Caco-2 (cell line): ENCODE data around the gene UBQLN4. TPM values are rescaled to one million over a fixed set of nuclear protein-coding genes. Genes with fewer than 3 reads are reported as not detected.
A peak's percentile ranks its signal among the peaks of the same experiment; 100 is the strongest.

Experiments used
- BruUV-seq: library from RNA; stranded (reverse); fragments of 400-500 nt; replicated peaks from 2 replicates; lab custom pipeline; 2021; lab: Mats Ljungman, UMichigan
- CTCF ChIA-PET: fragments of 300-600 bp; sonication (Branson Sonifier 250); formaldehyde crosslinking; loops from one replicate; lab custom pipeline; 2022; ENCODE audit warnings: antibody characterized with exemption; lab: Charles Lee
- POLR2A ChIA-PET: fragments of 300-600 bp; sonication (Branson Sonifier 250); formaldehyde crosslinking; loops from one replicate; lab custom pipeline; 2022; ENCODE audit warnings: antibody characterized with exemption; lab: Charles Lee
- DNase-seq, 2 experiments: peaks; one replicate each; pipeline versions ENCODE4 v3.0.0 to v3.0.0-alpha.2; 2020 to 2022
- H3K27me3 ChIP-seq: replicated peaks from 2 replicates; pipeline ENCODE4 v1.6.0; 2011; ENCODE audit warnings: low read length; ENCODE audit not compliant: control insufficient read depth, insufficient read depth
- H3K36me3 ChIP-seq: 2 replicates; pipeline ENCODE4 v1.5.1; 2011; ENCODE audit warnings: low read length; ENCODE audit not compliant: control insufficient read depth, insufficient read depth
- H3K4me1 ChIP-seq: fragments of 250-450 bp; sonication (Bioruptor Pico); 2 replicates; pipeline ENCODE4 v1.5.1; 2020; ENCODE audit warnings: mild to moderate bottlenecking
- H3K4me3 ChIP-seq: 2 replicates; pipeline ENCODE4 v1.5.1; 2011; ENCODE audit warnings: low read depth, mild to moderate bottlenecking, control low read depth, low read length
- H3K9me3 ChIP-seq: fragments of 250-450 bp; sonication (Bioruptor Pico); 2 replicates; pipeline ENCODE4 v1.5.1; 2020; ENCODE audit warnings: mild to moderate bottlenecking, moderate library complexity
- H3K27ac Mint-ChIP-seq: one replicate; pipeline ENCODE4 v1.8.0; 2022; ENCODE audit warnings: mixed read lengths; ENCODE audit not compliant: unreplicated experiment
- H3K27me3 Mint-ChIP-seq: one replicate; pipeline ENCODE4 v1.8.0; 2022; ENCODE audit warnings: mixed read lengths; ENCODE audit not compliant: insufficient read depth, unreplicated experiment
- H3K36me3 Mint-ChIP-seq: one replicate; pipeline ENCODE4 v1.8.0; 2022; ENCODE audit warnings: mild to moderate bottlenecking, mixed read lengths; ENCODE audit not compliant: insufficient read depth, unreplicated experiment
- H3K4me1 Mint-ChIP-seq: one replicate; pipeline ENCODE4 v1.8.0; 2022; ENCODE audit warnings: low read depth, mixed read lengths; ENCODE audit not compliant: unreplicated experiment
- H3K4me3 Mint-ChIP-seq: one replicate; pipeline ENCODE4 v1.8.0; 2022; ENCODE audit warnings: mild to moderate bottlenecking, moderate library complexity, mixed read lengths; ENCODE audit not compliant: unreplicated experiment
- H3K9me3 Mint-ChIP-seq: one replicate; pipeline ENCODE4 v1.8.0; 2022; ENCODE audit warnings: mixed read lengths; ENCODE audit not compliant: unreplicated experiment
- CTCF ChIP-seq, 2 experiments: fragments of 200-600 bp in 1 of 2; IDR thresholded peaks; 1 replicate in 1 of 2; 2 replicates in 1 of 2; pipeline versions ENCODE4 v1.5.1 to v1.8.0; 2011 to 2022; ENCODE audit warnings: antibody characterized with exemption in 1 of 2, control low read depth in 1 of 2, inconsistent platforms in 1 of 2, low read depth in 1 of 2, low read length in 1 of 2, mild to moderate bottlenecking in 1 of 2, moderate library complexity in 1 of 2; ENCODE audit not compliant: insufficient read depth in 1 of 2, severe bottlenecking in 1 of 2, unreplicated experiment in 1 of 2
- intact Hi-C: fragments of 100-400 bp; cut with micrococcal nuclease; formaldehyde crosslinking; loops from one replicate; pipeline ENCODE4 v1.10.0; 2022; ENCODE audit not compliant: unreplicated experiment
- total RNA-seq: library from RNA; stranded (reverse); gene quantifications from 2 replicates; pipeline ENCODE4 v1.2.3, GENCODE V29; 2022

The UBQLN4 gene
- total RNA-seq, 1 experiment from 2014 or later: 60.9 TPM

- no peak for TF ChIP-seq CTCF (IDR thresholded peaks at IDR 0.05; ENCODE audit: insufficient read depth in 1 of 2, low read depth in 1 of 2, low read length in 1 of 2, severe bottlenecking in 1 of 2, unreplicated experiment in 1 of 2)
- Histone ChIP-seq H3K9me3 (no peaks in the 10 kb centered on the region), H3K27me3 (no peaks in the 10 kb centered on the region), H3K4me1 (no peaks in the 10 kb centered on the region), H3K4me3 (no peak overlapping the region), H3K36me3 (peaks cover 3% of the 10 kb centered on the region; the same call in 1 of the 2 replicates)
- CTCF ChIA-PET: interaction anchor here (0.5 to 0.6 kb wide), 4 partner anchors 44 to 322 kb away, joined by 3 to 4 read pairs (median 4); partner anchors contain the start of gene ARHGEF2
- Mint-ChIP-seq H3K36me3 (peaks cover 59% of the 10 kb centered on the region), H3K4me3 (no peak overlapping the region), H3K27me3 (no peaks in the 10 kb centered on the region), H3K4me1 (peaks cover 8% of the 10 kb centered on the region), H3K27ac (no peak overlapping the region), H3K9me3 (no peaks in the 10 kb centered on the region)
- POLR2A ChIA-PET: no interaction called here
- intact Hi-C loops: no loop called here
- BruUV-seq: TSS peak; percentile 2
- DNase-seq: no peak
Observed at GRCh38 chr1:156063997-156064285, 10.3 kb upstream of the UBQLN4 start.

- Mint-ChIP-seq H3K4me3 (peak overlapping the region; percentile 94), H3K27me3 (no peaks in the 10 kb centered on the region), H3K4me1 (peaks cover 8% of the 10 kb centered on the region), H3K9me3 (no peaks in the 10 kb centered on the region), H3K36me3 (peaks cover 41% of the 10 kb centered on the region), H3K27ac (peak overlapping the region; percentile 98)
- ChIA-PET POLR2A (no interaction called here), CTCF (interaction anchor here (1.4 to 2.1 kb wide), 2 partner anchors 68 to 124 kb away, joined by 4 to 7 read pairs; no protein-coding TSS in a partner anchor)
- intact Hi-C loops: no loop called here
- DNase-seq: no peak
- no peaks in the 10 kb centered on the region for H3K27me3 ChIP-seq
- H3K9me3 ChIP-seq: no peaks in the 10 kb centered on the region
- no TSS peak for BruUV-seq
- H3K4me3 ChIP-seq: peak overlapping the region; percentile 47
- no peaks in the 10 kb centered on the region for H3K4me1 ChIP-seq
- peaks cover 2% of the 10 kb centered on the region; the same call in 1 of the 2 replicates for H3K36me3 ChIP-seq
- TF ChIP-seq CTCF (IDR thresholded peaks at IDR 0.05; ENCODE audit: insufficient read depth in 1 of 2, low read depth in 1 of 2, low read length in 1 of 2, severe bottlenecking in 1 of 2, unreplicated experiment in 1 of 2): no peak
Observed at GRCh38 chr1:156062189-156062588, 8.6 kb upstream of the UBQLN4 start.

- Histone ChIP-seq H3K9me3 (no peaks in the 10 kb centered on the region), H3K4me1 (no peaks in the 10 kb centered on the region; the same call in 1 of the 2 replicates), H3K4me3 (peak within 1 kb of the TSS; percentile 47), H3K36me3 (peaks cover 2% of the 10 kb centered on the region; the same call in 1 of the 2 replicates), H3K27me3 (no peaks in the 10 kb centered on the region)
- Mint-ChIP-seq H3K4me1 (peaks cover 8% of the 10 kb centered on the region), H3K9me3 (no peaks in the 10 kb centered on the region), H3K36me3 (peaks cover 37% of the 10 kb centered on the region), H3K27ac (peak within 1 kb of the TSS; percentile 98), H3K27me3 (no peaks in the 10 kb centered on the region), H3K4me3 (peak within 1 kb of the TSS; percentile 94)
- peak; percentile 91 to 93 for DNase-seq
- CTCF ChIA-PET: interaction anchor here (1.4 to 2.1 kb wide), 2 partner anchors 69 to 123 kb away, joined by 4 to 7 read pairs; no protein-coding TSS in a partner anchor
- POLR2A ChIA-PET: interaction anchor here (0.6 to 1.6 kb wide), 4 partner anchors 10 to 69 kb away, joined by 3 to 5 read pairs (median 5); partner anchors contain the start of gene MEX3A
- BruUV-seq: TSS peak; percentile 73
- intact Hi-C loops: no loop called here
- no peak for TF ChIP-seq CTCF (IDR thresholded peaks at IDR 0.05; ENCODE audit: insufficient read depth in 1 of 2, low read depth in 1 of 2, low read length in 1 of 2, severe bottlenecking in 1 of 2, unreplicated experiment in 1 of 2)
Observed at GRCh38 chr1:156060937-156061636, 7.5 kb upstream of the UBQLN4 start, which contains the start of gene RAB25. RAB25 (plus strand) TSS chr1:156061160; CDS start chr1:156061401, 241 bp downstream.
